Kidney (tissue), 14 donors: ENCODE results near the gene PACSIN2. TPM values are rescaled to one million over a fixed set of nuclear protein-coding genes. Genes with fewer than 3 reads are reported as not detected.

Experiments
- DNase-seq, 5 donors: peaks; one replicate each; pipeline ENCODE4 v3.0.0-alpha.2; 2013 to 2020
- FAIRE-seq: peaks from 2 replicates; lab custom pipeline; 2012; peaks lifted over from hg19 to GRCh38; lab: Jason Lieb, UNC
- H3K27ac ChIP-seq, 2 donors: one replicate each; pipeline ENCODE4 v1.7.0; 2013; ENCODE audit warnings: low read depth in 2 of 2, low read length in 2 of 2, inconsistent platforms in 1 of 2
- H3K27me3 ChIP-seq: one replicate; pipeline ENCODE4 v1.7.1; 2013; ENCODE audit warnings: low read length, inconsistent platforms; ENCODE audit not compliant: control insufficient read depth, insufficient read depth
- H3K36me3 ChIP-seq, 3 donors: one replicate each; pipeline versions ENCODE4 v1.7.0 to v1.7.1; 2013; ENCODE audit warnings: low read length in 3 of 3, control low read depth in 1 of 3, inconsistent platforms in 1 of 3; ENCODE audit not compliant: insufficient read depth in 3 of 3, control insufficient read depth in 2 of 3
- H3K4me1 ChIP-seq, 3 donors: one replicate each; pipeline versions ENCODE4 v1.7.0 to v1.7.1; 2013; ENCODE audit warnings: low read length in 3 of 3, inconsistent platforms in 1 of 3, low read depth in 1 of 3; ENCODE audit not compliant: control insufficient read depth in 2 of 3, insufficient read depth in 2 of 3
- H3K4me3 ChIP-seq, 3 donors: one replicate each; pipeline versions ENCODE4 v1.7.0 to v1.8.1; 2013; ENCODE audit warnings: low read length in 3 of 3, control low read depth in 1 of 3, inconsistent platforms in 1 of 3
- H3K9ac ChIP-seq, 3 donors: one replicate each; pipeline versions ENCODE4 v1.7.0 to v1.7.1; 2013; ENCODE audit warnings: low read length in 3 of 3, control low read depth in 1 of 3, inconsistent platforms in 1 of 3
- H3K9me3 ChIP-seq, 3 donors: one replicate each; pipeline versions ENCODE4 v1.7.0 to v1.7.1; 2013; ENCODE audit warnings: low read length in 3 of 3, control low read depth in 1 of 3, inconsistent platforms in 1 of 3; ENCODE audit not compliant: control insufficient read depth in 2 of 3, insufficient read depth in 1 of 3
- CTCF ChIP-seq: IDR thresholded peaks from 3 replicates; pipeline ENCODE4 v1.5.1; 2012; ENCODE audit warnings: mild to moderate bottlenecking, moderate library complexity, borderline replicate concordance; ENCODE audit not compliant: insufficient read depth; ENCODE audit errors: extremely low read depth
- intact Hi-C: fragments of 100-400 bp; cut with DNase I; formaldehyde crosslinking; loops from one replicate; pipeline ENCODE4 v1.11.1; 2022
- polyA plus RNA-seq: library from polyadenylated mRNA; stranded (reverse); fragments of 350-450 nt; fragmentation: Illumina TruSeq; extraction: RNeasy Lipid Tissue Mini Kit (QIAGEN cat#74804); gene quantifications from one replicate; pipeline ENCODE4 v1.2.3, GENCODE V29; 2014; ENCODE audit warnings: low read depth, low replicate concordance; ENCODE audit not compliant: insufficient read depth
- total RNA-seq: library from RNA; stranded (reverse); fragmentation: NEBNext Ultra II Directional; extraction: Animal tissue kit (Norgen Biotek cat#: 25700); gene quantifications from one replicate; pipeline ENCODE4 v1.2.1, GENCODE V29; 2021
- donor health status: control.
- donor health status: control.
- donor health status: control.
- donor health status: control.
- donor health status: control.
- donor health status: DM: yes; HTN: yes; CAD: no.
- donor health status: Normal renal cell carcinoma (clear cell type).

Gene PACSIN2
- total and polyA plus RNA-seq, 2 donors from 2014 or later = 56.3 to 105 TPM

- peaks cover 0 to 61% (median 32%) of the 10 kb centered on the region in 3 donors for H3K36me3 ChIP-seq
- no peak for FAIRE-seq
- no peak overlapping the region for H3K9ac ChIP-seq
- no peak for TF ChIP-seq CTCF
- no peaks in the 10 kb centered on the region for H3K9me3 ChIP-seq
- no peak overlapping the region for H3K4me3 ChIP-seq
- intact Hi-C loops = no loop called here
- peaks cover 0 to 2% (median 0%) of the 10 kb centered on the region in 3 donors for H3K4me1 ChIP-seq
- no peak for DNase-seq
- no peaks in the 10 kb centered on the region for H3K27me3 ChIP-seq
- no peak overlapping the region for H3K27ac ChIP-seq
Measured at GRCh38 chr22:42877158-42877557, 137.8 kb downstream of the PACSIN2 start.

DNA sequence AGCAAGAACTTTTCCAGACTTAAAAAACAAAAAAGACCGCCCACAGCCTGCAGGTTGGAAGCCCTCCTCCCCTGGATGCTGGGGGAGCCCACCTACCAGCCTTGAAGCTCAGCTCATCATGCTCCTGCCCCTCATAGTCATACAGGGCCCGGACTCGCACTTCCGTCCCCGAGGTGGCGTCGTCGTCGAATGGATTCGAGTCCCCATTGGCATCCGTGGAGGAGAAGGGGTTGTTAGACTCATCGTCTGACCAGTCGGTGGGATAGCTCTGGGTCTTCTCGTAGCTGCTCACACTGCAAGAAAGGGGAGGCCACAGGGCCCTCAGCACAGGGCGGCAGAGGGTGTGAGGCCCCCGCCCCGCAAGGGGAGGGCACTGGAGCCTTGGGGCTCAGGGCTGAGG, 138.9 kb downstream of the PACSIN2 start:
- Histone ChIP-seq H3K36me3 (peaks cover 0 to 65% (median 36%) of the 10 kb centered on the region in 3 donors), H3K27ac (no peak overlapping the region), H3K4me1 (no peaks in the 10 kb centered on the region), H3K27me3 (no peaks in the 10 kb centered on the region), H3K9ac (no peak overlapping the region), H3K9me3 (no peaks in the 10 kb centered on the region), H3K4me3 (no peak overlapping the region)
- intact Hi-C loops = no loop called here
- no peak for FAIRE-seq
- no peak for DNase-seq
- no peak for TF ChIP-seq CTCF

- H3K27me3 ChIP-seq = no peaks in the 10 kb centered on the region
Measured at GRCh38 chr22:42874010-42874409, 140.9 kb downstream of the PACSIN2 start.

More at GRCh38 chr22:42874010-42874409, 140.9 kb downstream of the PACSIN2 start:
- H3K9ac ChIP-seq = no peak overlapping the region
- no peak overlapping the region for H3K4me3 ChIP-seq
- DNase-seq (no peak), FAIRE-seq (no peak)
- peaks cover 0 to 3% (median 0%) of the 10 kb centered on the region in 3 donors for H3K4me1 ChIP-seq
- H3K27ac ChIP-seq = no peak overlapping the region
- H3K9me3 ChIP-seq = no peaks in the 10 kb centered on the region
- no peak for TF ChIP-seq CTCF
- H3K36me3 ChIP-seq = peaks cover 0 to 59% (median 36%) of the 10 kb centered on the region in 3 donors
- intact Hi-C loops = no loop called here
